NCI-H345 treated with DMSO at 0.1 percent for 48 hours (cell line): ENCODE results near the gene CCDC8.
"Not testable (repeated sequence)": the region's sequence is repeated elsewhere in the genome, so short reads cannot be mapped to it uniquely, and the experiment has no call there.

Source experiments
- DNase-seq: peaks from one replicate; lab custom pipeline; 2025; ENCODE audit not compliant: unreplicated experiment; lab: John Stamatoyannopoulos, UW

The CCDC8 gene

DNA sequence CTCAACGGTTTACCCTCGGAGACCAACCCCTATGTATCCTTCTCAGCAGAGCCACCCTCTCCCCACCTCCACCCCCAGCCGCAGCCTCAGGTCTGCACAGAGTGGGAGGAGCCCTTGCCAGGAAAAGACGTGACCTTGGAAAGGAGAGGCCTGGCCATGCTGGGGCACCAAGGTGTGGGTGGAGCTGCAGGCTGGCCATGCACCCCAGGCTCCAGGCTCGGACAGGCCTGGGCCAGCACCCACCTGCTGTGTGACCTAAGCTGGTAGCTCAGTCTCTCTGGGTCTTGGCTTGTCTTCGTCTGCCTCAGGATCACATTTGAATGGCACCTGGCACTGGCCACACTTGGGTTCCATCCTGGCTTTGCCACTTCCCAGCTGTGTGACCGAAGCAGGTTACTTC, 29.5 kb downstream of the CCDC8 start:
- DNase-seq: no peak

- no peak for DNase-seq
Observed at GRCh38 chr19:46383171-46383815, 30.1 kb downstream of the CCDC8 start.

- no peak for DNase-seq
Observed at GRCh38 chr19:46381756-46382345, 31.5 kb downstream of the CCDC8 start.

DNA sequence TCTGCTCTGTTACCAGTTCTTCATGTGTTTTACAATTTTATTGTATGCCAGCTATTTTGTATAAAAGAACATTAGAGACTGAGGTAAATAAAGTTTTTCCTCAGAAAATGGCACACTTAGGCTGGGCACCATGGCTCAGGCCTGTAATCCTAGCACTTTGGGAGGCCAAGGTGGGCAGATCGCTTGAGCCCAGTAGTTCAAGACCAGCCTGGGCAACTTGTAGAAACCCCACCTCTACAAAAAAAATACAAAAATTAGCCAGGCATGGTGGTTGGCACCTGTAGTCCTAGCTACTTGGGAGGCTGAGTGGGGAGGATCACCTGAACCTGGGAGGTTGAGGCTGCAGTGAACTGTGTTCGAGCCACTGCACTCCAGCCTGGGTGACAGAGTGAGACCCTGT, 32.0 kb downstream of the CCDC8 start:
- DNase-seq: no peak

DNA sequence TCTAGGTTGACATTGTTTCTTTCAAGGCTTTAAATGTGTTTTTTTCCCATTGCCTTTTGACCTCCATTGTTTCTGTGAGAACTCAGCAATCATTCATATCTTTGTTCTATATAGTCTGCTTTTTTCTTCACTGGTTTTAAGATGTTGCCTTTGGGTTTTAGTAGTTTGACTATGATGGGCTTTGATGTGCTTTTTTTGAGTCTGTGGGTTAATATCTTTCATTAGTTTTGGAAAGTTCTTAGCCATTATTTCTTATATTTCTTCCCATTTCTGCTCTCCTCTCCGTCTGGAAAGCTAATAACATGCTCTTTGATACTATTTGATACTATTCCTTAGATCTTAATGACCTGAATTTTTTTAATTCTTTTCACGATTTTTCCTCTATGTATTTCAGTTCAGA, 32.7 kb downstream of the CCDC8 start:
- no peak for DNase-seq

DNA sequence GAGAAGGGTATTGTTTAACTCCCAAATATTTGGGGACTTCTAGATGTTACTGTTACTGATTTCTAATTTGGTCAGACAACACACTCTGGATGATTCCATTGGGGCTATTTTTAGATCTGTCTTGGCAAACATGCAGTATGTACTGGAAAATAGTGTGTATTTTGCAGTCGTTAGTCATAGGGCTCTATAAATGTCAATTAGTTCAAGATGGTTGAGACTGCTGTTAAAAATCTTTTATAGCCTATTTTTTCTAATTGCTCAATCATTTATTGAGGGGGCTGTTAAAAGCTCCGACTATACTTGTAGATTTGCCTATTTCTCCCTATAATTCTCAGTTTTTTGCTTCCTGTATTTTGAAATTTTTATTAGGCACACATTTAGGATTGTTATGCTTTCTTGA, 35.1 kb downstream of the CCDC8 start:
- no peak for DNase-seq

- no peak for DNase-seq
Observed at GRCh38 chr19:46376241-46377153, 36.9 kb downstream of the CCDC8 start.

GRCh38 chr19:46375476-46376067, 37.8 kb downstream of the CCDC8 start:
- DNase-seq: not testable (repeated sequence)

GRCh38 chr19:46374536-46375475, 38.6 kb downstream of the CCDC8 start:
- no peak for DNase-seq

GRCh38 chr19:46373491-46374359, 39.6 kb downstream of the CCDC8 start:
- DNase-seq: peak; percentile 88

DNA sequence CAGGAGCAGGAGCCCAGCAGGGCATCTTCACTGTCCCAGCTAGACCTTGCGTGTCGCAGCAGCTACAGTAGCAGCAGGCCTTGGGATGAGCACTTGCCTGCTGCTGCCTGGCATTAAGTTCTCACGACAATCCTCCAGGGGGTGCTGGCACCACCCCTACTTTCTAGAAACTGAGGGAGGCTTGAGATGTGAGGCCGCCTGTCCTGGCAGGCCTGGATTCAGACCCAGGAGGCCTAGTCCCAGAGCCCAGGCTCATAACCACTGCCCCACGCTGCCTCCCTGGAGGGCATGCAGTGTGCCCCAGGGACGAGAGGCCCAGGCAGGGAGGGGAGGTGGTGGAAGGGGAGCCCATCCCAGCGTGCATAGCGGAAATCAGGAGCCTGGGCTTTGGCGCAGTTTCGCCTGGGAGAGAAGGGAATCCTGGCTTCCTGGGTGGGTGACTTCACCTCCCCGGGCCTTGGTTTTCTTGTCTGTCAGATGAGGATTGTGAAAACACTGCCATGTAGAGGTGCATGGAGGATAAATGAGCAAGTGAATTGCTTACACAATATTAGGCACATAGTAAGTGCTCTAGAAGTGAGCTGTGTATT, 40.4 kb downstream of the CCDC8 start:
- DNase-seq: peak; percentile 5

DNA sequence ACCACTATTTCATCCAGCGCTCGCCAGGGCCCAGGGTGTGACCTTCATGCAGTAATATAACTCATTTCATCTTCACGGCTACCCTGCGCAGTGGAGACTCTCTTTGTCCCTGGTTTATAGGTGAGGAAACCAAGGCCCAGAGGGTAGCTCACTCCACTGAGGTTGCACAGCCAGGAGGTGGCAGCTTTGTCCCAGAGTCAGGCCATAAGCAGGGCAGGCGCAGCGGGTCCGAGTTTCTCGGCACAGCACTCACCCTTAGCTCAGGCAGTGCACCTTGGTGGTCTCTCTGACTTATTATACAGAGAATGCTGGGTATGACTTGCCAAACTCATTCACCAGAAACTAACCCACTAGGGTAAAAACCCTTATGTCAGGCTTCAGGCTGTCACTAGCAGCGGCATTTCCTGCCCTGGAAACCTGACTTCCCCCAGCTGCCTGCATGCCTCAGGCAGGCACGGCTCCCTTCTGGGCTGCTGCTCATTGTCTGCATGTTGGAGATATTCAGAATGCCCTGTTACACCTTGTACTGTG, 41.9 kb downstream of the CCDC8 start:
- no peak for DNase-seq

GRCh38 chr19:46369817-46370216, 43.5 kb downstream of the CCDC8 start:
- DNase-seq: no peak

DNA sequence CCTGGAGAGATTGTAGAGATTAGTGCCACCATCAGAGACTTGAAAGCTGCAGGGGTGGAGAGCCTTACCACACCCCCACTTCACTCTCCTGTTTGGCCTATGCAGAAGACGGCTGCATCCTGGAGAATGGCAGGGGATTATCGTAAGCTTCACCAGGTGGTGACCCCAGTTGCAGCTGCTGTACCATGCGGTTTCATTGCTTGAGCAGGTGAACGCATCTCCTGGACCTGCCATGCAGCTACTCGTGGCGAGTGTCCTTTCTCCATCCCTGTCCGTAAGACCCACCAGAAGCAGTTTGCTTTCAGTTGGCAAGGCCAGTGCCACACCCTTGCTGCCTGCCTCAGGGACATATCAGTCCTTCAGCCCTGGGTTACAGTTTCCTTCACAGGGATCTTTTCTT, 45.2 kb downstream of the CCDC8 start:
- no peak for DNase-seq

DNA sequence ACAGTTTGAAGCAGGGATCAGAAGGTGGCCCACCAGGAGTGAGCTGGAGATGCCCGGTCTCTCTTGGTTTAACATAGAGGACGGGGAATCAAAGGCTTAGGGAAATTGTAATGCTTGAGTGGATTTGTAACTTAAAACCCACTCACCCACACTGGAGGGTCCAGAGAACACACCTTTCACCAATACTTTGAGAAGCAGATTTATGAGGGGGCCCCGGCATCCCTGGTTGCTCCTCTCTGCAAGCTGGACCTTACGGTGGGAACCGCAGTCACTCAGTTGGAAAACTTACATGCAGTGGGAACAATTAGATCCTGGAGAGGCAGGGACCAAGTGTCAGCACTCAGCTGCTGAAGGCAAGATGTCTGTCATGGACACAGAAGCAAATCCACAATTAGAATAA, 45.9 kb downstream of the CCDC8 start:
- DNase-seq: no peak

GRCh38 chr19:46366620-46367292, 46.6 kb downstream of the CCDC8 start:
- no peak for DNase-seq

DNA sequence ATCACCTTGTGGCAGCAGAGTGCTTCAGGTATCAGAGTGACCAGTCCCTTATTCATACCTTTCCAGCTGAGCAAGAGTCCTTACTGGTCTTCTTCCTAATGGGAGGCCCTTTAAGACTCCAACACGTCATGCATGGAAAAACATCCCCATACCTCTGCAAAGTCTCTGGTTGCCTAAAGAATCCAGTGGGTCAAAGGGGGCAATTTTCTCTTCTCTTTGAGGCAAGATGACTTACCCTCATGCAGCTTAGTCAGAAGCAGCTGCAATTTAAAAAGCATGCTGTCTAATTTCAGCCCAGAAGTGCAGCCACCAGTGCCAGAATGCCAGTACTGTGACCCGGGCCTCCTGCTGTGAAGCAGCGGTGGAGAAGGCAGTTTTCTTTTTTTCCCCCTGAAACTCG, 47.8 kb downstream of the CCDC8 start:
- no peak for DNase-seq

GRCh38 chr19:46364359-46364758, 49.0 kb downstream of the CCDC8 start:
- DNase-seq: no peak
